IMR-90 (cell line): ENCODE results near the gene UBE2G1. TPM values are rescaled to one million over a fixed set of nuclear protein-coding genes. Genes with fewer than 3 reads are reported as not detected.
A peak's percentile ranks its signal among the peaks of the same experiment; 100 is the strongest.

Experiments
- ATAC-seq: fragments of 200-7000 bp; cut with Tn5 transposase; 2 replicates; pipeline ENCODE4 v1.9.1; 2020; ENCODE audit warnings: low read depth, mild to moderate bottlenecking, moderate library complexity
- BruUV-seq: library from RNA; stranded (reverse); fragments of 400-500 nt; replicated peaks from 2 replicates; lab custom pipeline; 2021; lab: Mats Ljungman, UMichigan
- CTCF ChIA-PET: fragments of 300-600 bp; formaldehyde crosslinking; extraction: SDS; loops from one replicate; lab custom pipeline; 2021; ENCODE audit warnings: antibody characterized with exemption; lab: Yijun Ruan, JAX
- POLR2A ChIA-PET: fragments of 300-600 bp; sonication (Branson Sonifier 250); formaldehyde crosslinking; loops from one replicate; lab custom pipeline; 2022; ENCODE audit warnings: antibody characterized with exemption; ENCODE audit not compliant: unreplicated experiment; lab: Charles Lee
- DNase-seq: peaks from one replicate; pipeline ENCODE4 v3.0.0; 2013
- H2AFZ ChIP-seq: replicated peaks from 2 replicates; pipeline ENCODE3; 2013; ENCODE audit warnings: low read length, mild to moderate bottlenecking; ENCODE audit not compliant: poor library complexity
- H2AK5ac ChIP-seq: 2 replicates; pipeline ENCODE4 v1.6.1; 2013; ENCODE audit warnings: low read depth, low read length, inconsistent platforms
- H2AK9ac ChIP-seq: replicated peaks from 2 replicates; pipeline ENCODE3; 2013; ENCODE audit warnings: mild to moderate bottlenecking, low read depth, low read length, moderate library complexity; ENCODE audit not compliant: poor library complexity
- H2BK120ac ChIP-seq: 2 replicates; pipeline ENCODE4 v1.6.1; 2013; ENCODE audit warnings: low read depth, low read length, inconsistent platforms
- H2BK15ac ChIP-seq: 3 replicates; pipeline ENCODE4 v1.6.1; 2013; ENCODE audit warnings: low read depth, low read length, inconsistent platforms
- H2BK20ac ChIP-seq: 2 replicates; pipeline ENCODE4 v1.6.1; 2013; ENCODE audit warnings: low read depth, mild to moderate bottlenecking, inconsistent platforms, low read length, moderate library complexity
- H2BK5ac ChIP-seq: 2 replicates; pipeline ENCODE4 v1.6.1; 2013; ENCODE audit warnings: mild to moderate bottlenecking, low read depth, low read length, inconsistent platforms; ENCODE audit not compliant: poor library complexity, severe bottlenecking
- H3K14ac ChIP-seq: replicated peaks from 2 replicates; pipeline ENCODE4 v1.6.1; 2013; ENCODE audit warnings: low read depth, low read length, inconsistent platforms
- H3K18ac ChIP-seq: 2 replicates; pipeline ENCODE4 v1.6.1; 2013; ENCODE audit warnings: low read depth, low read length, control low read depth
- H3K23ac ChIP-seq: 2 replicates; pipeline ENCODE4 v1.6.1; 2013; ENCODE audit warnings: low read depth, low read length, inconsistent platforms
- H3K27ac ChIP-seq: 2 replicates; pipeline ENCODE4 v1.5.1; 2013; ENCODE audit warnings: mild to moderate bottlenecking, control low read depth, low read length; ENCODE audit not compliant: insufficient read depth
- H3K27me3 ChIP-seq: 2 replicates; pipeline ENCODE4 v1.6.1; 2013; ENCODE audit warnings: low read length; ENCODE audit not compliant: control insufficient read depth, insufficient read depth
- H3K36me3 ChIP-seq: 2 replicates; pipeline ENCODE4 v1.6.1; 2013; ENCODE audit warnings: low read length, mixed read lengths; ENCODE audit not compliant: control insufficient read depth, insufficient read depth
- H3K4ac ChIP-seq: 2 replicates; pipeline ENCODE4 v1.6.1; 2013; ENCODE audit warnings: low read depth, low read length, inconsistent platforms
- H3K4me1 ChIP-seq: 2 replicates; pipeline ENCODE4 v1.6.1; 2013; ENCODE audit warnings: low read length, mixed read lengths; ENCODE audit not compliant: control insufficient read depth, insufficient read depth
- H3K4me2 ChIP-seq: 2 replicates; pipeline ENCODE4 v1.6.1; 2013; ENCODE audit warnings: low read depth, mild to moderate bottlenecking, control low read depth, low read length, moderate library complexity
- H3K4me3 ChIP-seq: 2 replicates; pipeline ENCODE4 v1.5.1; 2013; ENCODE audit warnings: low read depth, mild to moderate bottlenecking, control low read depth, low read length, moderate library complexity; ENCODE audit not compliant: insufficient read depth
- H3K56ac ChIP-seq: 2 replicates; pipeline ENCODE4 v1.6.1; 2013; ENCODE audit warnings: low read length, inconsistent platforms; ENCODE audit not compliant: insufficient read depth; ENCODE audit errors: extremely low read depth
- H3K79me1 ChIP-seq, 2 experiments: 2 replicates each; pipeline ENCODE4 v1.6.1; 2013; ENCODE audit warnings: low read length in 2 of 2, inconsistent platforms in 1 of 2, low read depth in 1 of 2
- H3K9ac ChIP-seq: 2 replicates; pipeline ENCODE4 v1.6.1; 2013; ENCODE audit warnings: low read depth, low read length, control low read depth
- H3K9me1 ChIP-seq: 2 replicates; pipeline ENCODE4 v1.6.1; 2013; ENCODE audit warnings: low read length, inconsistent platforms; ENCODE audit not compliant: insufficient read depth
- H3K9me3 ChIP-seq: 2 replicates; pipeline ENCODE4 v1.6.1; 2013; ENCODE audit warnings: low read length; ENCODE audit not compliant: control insufficient read depth, insufficient read depth
- H4K20me1 ChIP-seq: 2 replicates; pipeline ENCODE4 v1.6.1; 2013; ENCODE audit warnings: low read length, inconsistent platforms; ENCODE audit not compliant: insufficient read depth
- H4K5ac ChIP-seq: 2 replicates; pipeline ENCODE4 v1.6.1; 2013; ENCODE audit warnings: mild to moderate bottlenecking, low read depth, low read length, control low read depth
- H4K8ac ChIP-seq, 2 experiments: 2 replicates each; pipeline ENCODE4 v1.6.1; 2013; ENCODE audit warnings: low read depth in 2 of 2, low read length in 2 of 2, control low read depth in 1 of 2, inconsistent platforms in 1 of 2
- H4K91ac ChIP-seq: 2 replicates; pipeline ENCODE4 v1.6.1; 2013; ENCODE audit warnings: low read depth, low read length, inconsistent platforms; ENCODE audit not compliant: insufficient read depth
- CEBPB ChIP-seq: IDR thresholded peaks from 2 replicates; pipeline ENCODE4 v1.6.1; 2012; ENCODE audit warnings: low read depth, low read length, improper control_type of control experiment
- NFE2L2 ChIP-seq: fragments of 150-350 bp; IDR thresholded peaks from 2 replicates; pipeline ENCODE4 v1.6.1; 2016; ENCODE audit warnings: low read depth, mild to moderate bottlenecking, low read length
- WGBS, 2 experiments: methylation state at CpG; one replicate each; pipeline versions ENCODE4 v1.1.5 to v1.1.7; 2013; ENCODE audit warnings: missing lambda C conversion rate in 2 of 2; ENCODE audit not compliant: insufficient read length in 1 of 2; ENCODE audit errors: extremely low coverage in 2 of 2; 5-methylcytosine and 5-hydroxymethylcytosine counted together
- dilution Hi-C: fragments of 300-500 bp; cut with HindIII; formaldehyde crosslinking; loops from one replicate; pipeline ENCODE4 v1.14.3; 2018; ENCODE audit warnings: low sequenced_read_pairs; ENCODE audit not compliant: unreplicated experiment
- in situ Hi-C: fragments of 300-500 bp; cut with MboI; formaldehyde crosslinking; loops from 3 replicates; pipeline ENCODE4 v1.14.3; 2019; ENCODE audit warnings: low sequenced_read_pairs, inconsistent platforms, mixed read lengths
- intact Hi-C: fragments of 100-400 bp; cut with micrococcal nuclease; formaldehyde crosslinking; loops from 2 replicates; pipeline ENCODE4 v1.10.0; 2022
- polyA plus RNA-seq, 3 experiments: library from polyadenylated mRNA; depleted of rRNA; stranded (reverse); fragments of >200 nt; gene quantifications; 2 replicates each; pipeline ENCODE4 v1.2.3, GENCODE V29; 2012; ENCODE audit warnings: low replicate concordance in 1 of 3
- total RNA-seq: library from RNA; depleted of rRNA; stranded (reverse); fragments of >200 nt; gene quantifications from 2 replicates; pipeline ENCODE4 v1.2.3, GENCODE V29; 2012

The UBE2G1 gene
- total and polyA plus RNA-seq, 2 of the 4 experiments (the other 2 are of a cell fraction) = 26.3 to 26.6 TPM

GRCh38 chr17:4276514-4276913 lies 90.0 kb downstream of the UBE2G1 start:
- H4K91ac ChIP-seq = no peak overlapping the region
- H2BK120ac ChIP-seq = no peak overlapping the region
- H3K79me1 ChIP-seq = peaks cover 26 to 54% of the 10 kb centered on the region in 2 experiments
- H3K27ac ChIP-seq = no peak overlapping the region
- DNase-seq = no peak
- 57% methylated on average over 1 of the region's 5 CpGs; no CpG with 5 or more reads in 1 of the 2 experiments for WGBS, 2 experiments
- dilution Hi-C loops = no loop called here
- no peak overlapping the region for H2BK15ac ChIP-seq
- H3K4me3 ChIP-seq = no peak overlapping the region
- peak; percentile 89 for TF ChIP-seq CEBPB
- no peak for TF ChIP-seq NFE2L2
- H4K5ac ChIP-seq = no peak overlapping the region
- no peak overlapping the region for H2AK5ac ChIP-seq
- H4K8ac ChIP-seq = no peak overlapping the region
- H3K9ac ChIP-seq = no peak overlapping the region
- CTCF ChIA-PET = no interaction called here
- peaks cover 9% of the 10 kb centered on the region for H4K20me1 ChIP-seq
- POLR2A ChIA-PET = no interaction called here
- H3K14ac ChIP-seq = no peak overlapping the region
- H3K18ac ChIP-seq = no peak overlapping the region
- in situ Hi-C loops = no loop called here
- no peak overlapping the region for H2BK5ac ChIP-seq
- peak overlapping the region; percentile 25; the same call in 1 of the 2 replicates for H3K23ac ChIP-seq
- peaks cover 5% of the 10 kb centered on the region for H3K36me3 ChIP-seq
- H2AFZ ChIP-seq = no peak overlapping the region
- H3K4me2 ChIP-seq = no peak overlapping the region
- no peak for ATAC-seq
- H3K27me3 ChIP-seq = no peaks in the 10 kb centered on the region
- intact Hi-C loops = no loop called here
- H2BK20ac ChIP-seq = no peak overlapping the region
- H2AK9ac ChIP-seq = no peak overlapping the region
- BruUV-seq = no TSS peak
- no peaks in the 10 kb centered on the region for H3K9me3 ChIP-seq
- no peak overlapping the region for H3K56ac ChIP-seq
- H3K9me1 ChIP-seq = peaks cover 15% of the 10 kb centered on the region
- H3K4ac ChIP-seq = no peak overlapping the region
- H3K4me1 ChIP-seq = no peaks in the 10 kb centered on the region
